Measurements from ENCODE around the gene PCOLCE2.

DNA sequence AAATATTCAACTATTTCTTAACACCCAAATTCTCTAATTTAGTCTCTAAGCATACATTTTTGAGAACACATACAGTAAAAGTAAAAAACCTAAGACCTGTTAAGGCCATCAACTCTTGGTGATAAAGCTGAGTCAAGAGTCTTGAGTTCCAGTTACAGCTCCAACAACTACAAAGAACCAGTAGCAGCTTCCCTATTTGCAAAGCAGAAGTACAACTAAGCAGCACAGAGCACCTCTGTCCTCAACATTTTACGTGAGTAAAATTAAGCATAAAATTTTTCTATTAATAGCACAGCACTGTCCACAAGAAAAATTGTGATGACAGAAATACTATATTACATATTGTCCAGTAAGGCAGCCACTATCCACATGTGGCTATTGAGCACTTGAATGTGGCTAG lies 4.4 kb downstream of the PCOLCE2 start:
- TF ChIP-seq POLR2A (IDR thresholded peaks at IDR 0.05) (no peak), EP300 (IDR thresholded peaks at IDR 0.05) (no peak)
- TF ChIP-seq, protein P1, sequence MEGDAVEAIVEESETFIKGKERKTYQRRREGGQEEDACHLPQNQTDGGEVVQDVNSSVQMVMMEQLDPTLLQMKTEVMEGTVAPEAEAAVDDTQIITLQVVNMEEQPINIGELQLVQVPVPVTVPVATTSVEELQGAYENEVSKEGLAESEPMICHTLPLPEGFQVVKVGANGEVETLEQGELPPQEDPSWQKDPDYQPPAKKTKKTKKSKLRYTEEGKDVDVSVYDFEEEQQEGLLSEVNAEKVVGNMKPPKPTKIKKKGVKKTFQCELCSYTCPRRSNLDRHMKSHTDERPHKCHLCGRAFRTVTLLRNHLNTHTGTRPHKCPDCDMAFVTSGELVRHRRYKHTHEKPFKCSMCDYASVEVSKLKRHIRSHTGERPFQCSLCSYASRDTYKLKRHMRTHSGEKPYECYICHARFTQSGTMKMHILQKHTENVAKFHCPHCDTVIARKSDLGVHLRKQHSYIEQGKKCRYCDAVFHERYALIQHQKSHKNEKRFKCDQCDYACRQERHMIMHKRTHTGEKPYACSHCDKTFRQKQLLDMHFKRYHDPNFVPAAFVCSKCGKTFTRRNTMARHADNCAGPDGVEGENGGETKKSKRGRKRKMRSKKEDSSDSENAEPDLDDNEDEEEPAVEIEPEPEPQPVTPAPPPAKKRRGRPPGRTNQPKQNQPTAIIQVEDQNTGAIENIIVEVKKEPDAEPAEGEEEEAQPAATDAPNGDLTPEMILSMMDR (IDR thresholded peaks at IDR 0.05): no peak
